ENCODE results near the gene SLC25A12. TPM values are rescaled to one million over a fixed set of nuclear protein-coding genes. Genes with fewer than 3 reads are reported as not detected.

The SLC25A12 gene
- total RNA-seq, 4 donors from 2014 or later: 18.5 to 37.4 (median 24.9) TPM

DNA sequence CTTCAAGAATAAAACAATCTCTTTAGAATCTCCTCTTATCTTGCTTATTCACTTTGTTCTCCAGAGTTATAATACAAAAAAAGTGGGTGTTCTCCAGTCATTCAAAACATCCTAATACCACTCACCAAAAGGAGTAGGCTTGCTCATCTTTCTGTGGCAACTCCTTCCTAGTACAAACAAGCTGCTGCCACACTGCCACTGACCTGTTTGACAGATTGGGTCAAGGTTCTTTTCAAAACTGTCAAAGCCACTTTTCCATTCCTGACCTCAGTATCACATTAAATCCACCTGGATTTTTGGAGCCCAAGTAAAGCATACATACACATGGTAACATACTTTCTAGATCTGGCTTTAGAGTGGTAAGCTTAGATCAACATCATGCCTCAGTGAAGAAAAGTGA, 59.8 kb downstream of the SLC25A12 start:
- no peaks in the 10 kb centered on the region for H3K27me3 ChIP-seq
- no peak overlapping the region for H3K4me3 ChIP-seq
- TF ChIP-seq EP300 (IDR thresholded peaks at IDR 0.05) (no peak), POLR2AphosphoS5 (IDR thresholded peaks at IDR 0.05) (no peak), POLR2A (IDR thresholded peaks at IDR 0.05) (no peak)
- TF ChIP-seq, protein P1, sequence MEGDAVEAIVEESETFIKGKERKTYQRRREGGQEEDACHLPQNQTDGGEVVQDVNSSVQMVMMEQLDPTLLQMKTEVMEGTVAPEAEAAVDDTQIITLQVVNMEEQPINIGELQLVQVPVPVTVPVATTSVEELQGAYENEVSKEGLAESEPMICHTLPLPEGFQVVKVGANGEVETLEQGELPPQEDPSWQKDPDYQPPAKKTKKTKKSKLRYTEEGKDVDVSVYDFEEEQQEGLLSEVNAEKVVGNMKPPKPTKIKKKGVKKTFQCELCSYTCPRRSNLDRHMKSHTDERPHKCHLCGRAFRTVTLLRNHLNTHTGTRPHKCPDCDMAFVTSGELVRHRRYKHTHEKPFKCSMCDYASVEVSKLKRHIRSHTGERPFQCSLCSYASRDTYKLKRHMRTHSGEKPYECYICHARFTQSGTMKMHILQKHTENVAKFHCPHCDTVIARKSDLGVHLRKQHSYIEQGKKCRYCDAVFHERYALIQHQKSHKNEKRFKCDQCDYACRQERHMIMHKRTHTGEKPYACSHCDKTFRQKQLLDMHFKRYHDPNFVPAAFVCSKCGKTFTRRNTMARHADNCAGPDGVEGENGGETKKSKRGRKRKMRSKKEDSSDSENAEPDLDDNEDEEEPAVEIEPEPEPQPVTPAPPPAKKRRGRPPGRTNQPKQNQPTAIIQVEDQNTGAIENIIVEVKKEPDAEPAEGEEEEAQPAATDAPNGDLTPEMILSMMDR (IDR thresholded peaks at IDR 0.05): no peak
- H3K27ac ChIP-seq: no peak overlapping the region
- DNase-seq (ENCODE audit: low spot score in 2 of 2): no peak
- H3K4me1 ChIP-seq: no peaks in the 10 kb centered on the region
- peaks cover 70% of the 10 kb centered on the region for H3K36me3 ChIP-seq
- no peaks in the 10 kb centered on the region for H3K9me3 ChIP-seq

DNA sequence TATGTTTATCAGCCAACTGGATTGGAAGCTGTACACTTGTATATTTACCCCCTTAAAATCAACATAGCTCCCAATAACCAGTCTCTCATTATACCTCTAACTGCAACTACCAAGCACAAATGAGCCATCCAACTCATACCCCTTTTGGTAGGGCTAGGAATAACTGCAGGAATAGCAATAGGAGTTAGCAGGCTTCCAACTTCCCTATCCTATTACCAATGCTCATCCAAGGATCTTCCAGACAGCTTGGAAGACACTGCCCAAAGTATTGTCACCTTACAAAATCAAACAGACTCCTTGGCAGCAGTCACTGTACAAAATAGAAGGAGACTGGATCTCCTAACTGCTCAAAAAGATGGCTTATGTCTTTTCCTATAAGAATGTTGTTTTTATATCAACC, 61.6 kb downstream of the SLC25A12 start:
- H3K27me3 ChIP-seq: no peaks in the 10 kb centered on the region
- no peaks in the 10 kb centered on the region for H3K9me3 ChIP-seq
- H3K4me1 ChIP-seq: no peaks in the 10 kb centered on the region
- no peak overlapping the region for H3K4me3 ChIP-seq
- no peak for DNase-seq (ENCODE audit: low spot score in 2 of 2)
- H3K27ac ChIP-seq: no peak overlapping the region
- H3K36me3 ChIP-seq: peaks cover 73% of the 10 kb centered on the region
- TF ChIP-seq POLR2A (IDR thresholded peaks at IDR 0.05) (no peak), EP300 (IDR thresholded peaks at IDR 0.05) (no peak), POLR2AphosphoS5 (IDR thresholded peaks at IDR 0.05) (no peak)
- TF ChIP-seq, protein P1 (IDR thresholded peaks at IDR 0.05): no peak

DNA sequence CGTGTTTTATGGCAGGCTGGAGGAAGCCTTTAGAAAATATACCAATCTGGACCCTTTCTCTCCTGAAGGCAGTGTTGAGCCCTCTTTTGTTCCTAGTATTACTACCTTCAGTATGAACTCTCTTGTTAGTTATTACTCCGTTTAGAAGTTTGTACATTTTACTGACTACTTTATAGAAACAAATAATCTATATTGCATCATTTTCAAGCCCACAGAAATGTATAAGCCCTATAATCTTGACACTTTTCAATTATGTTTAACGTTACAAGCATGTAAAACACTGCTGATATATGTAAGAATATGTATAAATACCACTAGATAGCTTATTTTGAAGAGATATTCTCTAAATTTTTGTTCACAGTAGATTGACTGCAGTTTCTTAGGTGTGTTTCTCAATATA, 64.0 kb downstream of the SLC25A12 start:
- H3K4me3 ChIP-seq: no peak overlapping the region
- no peaks in the 10 kb centered on the region for H3K9me3 ChIP-seq
- H3K4me1 ChIP-seq: no peaks in the 10 kb centered on the region
- no peak for DNase-seq (ENCODE audit: low spot score in 2 of 2)
- TF ChIP-seq, protein P1 (IDR thresholded peaks at IDR 0.05): no peak
- TF ChIP-seq POLR2A (IDR thresholded peaks at IDR 0.05) (no peak), EP300 (IDR thresholded peaks at IDR 0.05) (no peak), POLR2AphosphoS5 (IDR thresholded peaks at IDR 0.05) (no peak)
- no peak overlapping the region for H3K27ac ChIP-seq
- WGBS: 92% methylated on average over 3 of the region's 3 CpGs
- peaks cover 60% of the 10 kb centered on the region for H3K36me3 ChIP-seq
- no peaks in the 10 kb centered on the region for H3K27me3 ChIP-seq

DNA sequence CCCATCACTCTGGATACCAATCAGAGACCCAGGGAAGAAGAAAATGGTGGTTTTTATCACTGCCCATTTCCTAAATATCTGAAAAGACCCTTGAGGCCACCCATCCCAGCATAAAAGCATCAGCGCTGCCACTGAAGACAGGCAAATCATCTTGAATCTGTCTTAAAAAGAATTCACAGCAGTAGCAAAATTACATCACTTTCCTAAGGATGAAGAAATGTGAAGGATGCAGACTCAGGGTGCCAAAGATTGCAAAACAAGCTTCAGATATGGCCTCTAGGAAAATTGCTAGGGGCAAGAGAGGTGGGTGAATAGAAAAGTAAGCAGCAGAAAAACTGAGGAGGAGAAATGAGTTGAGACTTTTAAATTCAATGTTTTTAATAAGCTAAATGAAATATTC, 70.0 kb downstream of the SLC25A12 start:
- Histone ChIP-seq H3K27me3 (no peaks in the 10 kb centered on the region), H3K4me1 (no peaks in the 10 kb centered on the region), H3K27ac (no peak overlapping the region), H3K4me3 (no peak overlapping the region), H3K9me3 (no peaks in the 10 kb centered on the region), H3K36me3 (peaks cover 9% of the 10 kb centered on the region)
- 83% methylated on average over 1 of the region's 1 CpG for WGBS
- DNase-seq (ENCODE audit: low spot score in 2 of 2): no peak
- TF ChIP-seq POLR2AphosphoS5 (IDR thresholded peaks at IDR 0.05) (no peak), EP300 (IDR thresholded peaks at IDR 0.05) (no peak), POLR2A (IDR thresholded peaks at IDR 0.05) (no peak)
- TF ChIP-seq, protein P1 (IDR thresholded peaks at IDR 0.05): no peak

DNA sequence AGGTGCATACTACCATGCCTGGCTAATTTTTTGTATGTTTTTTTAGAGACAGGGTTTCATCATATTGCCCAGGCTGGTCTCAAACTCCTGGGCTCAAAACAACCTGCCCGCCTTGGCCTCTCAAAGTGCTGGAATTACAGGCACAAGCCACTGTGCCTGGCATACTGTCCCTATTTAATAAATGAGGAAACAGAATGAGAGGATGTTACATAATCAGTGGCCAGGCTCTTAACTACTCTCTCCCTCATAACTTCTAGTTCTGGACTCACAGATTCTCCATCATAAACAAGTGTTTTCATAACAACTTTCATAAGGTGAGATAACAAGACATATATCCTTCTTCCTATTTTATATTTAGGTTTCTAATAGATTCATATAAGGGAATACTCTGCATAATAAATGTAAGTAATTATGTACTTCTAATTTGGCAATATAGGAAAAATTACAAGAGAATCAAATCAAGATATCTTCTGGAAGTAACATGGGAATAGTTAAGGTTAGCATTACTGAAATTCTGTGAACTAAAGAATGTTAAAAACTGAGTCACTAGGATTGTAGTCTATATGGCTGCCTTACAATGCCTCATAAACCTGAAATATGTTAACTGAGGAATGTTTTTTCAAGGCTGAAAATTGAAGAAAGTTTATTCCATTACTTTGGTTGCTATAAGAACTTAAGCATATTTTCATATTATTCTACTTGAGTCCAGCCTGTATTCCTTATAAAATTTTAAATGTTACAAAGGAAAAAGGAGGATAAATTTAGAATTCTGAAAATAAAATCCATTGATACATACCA, 71.3 kb downstream of the SLC25A12 start:
- Histone ChIP-seq H3K4me3 (no peak overlapping the region), H3K4me1 (no peaks in the 10 kb centered on the region), H3K27me3 (no peaks in the 10 kb centered on the region), H3K36me3 (peaks cover 12% of the 10 kb centered on the region), H3K9me3 (no peaks in the 10 kb centered on the region), H3K27ac (no peak overlapping the region)
- DNase-seq (ENCODE audit: low spot score in 2 of 2): no peak
- WGBS: 85% methylated on average over 1 of the region's 1 CpG
- TF ChIP-seq EP300 (IDR thresholded peaks at IDR 0.05) (no peak), POLR2AphosphoS5 (IDR thresholded peaks at IDR 0.05) (no peak), POLR2A (IDR thresholded peaks at IDR 0.05) (no peak)
- TF ChIP-seq, protein P1 (IDR thresholded peaks at IDR 0.05): no peak

All from suprapubic skin (tissue), 4 donors.